Esophagus (tissue), 2 donors: ENCODE measurements around the gene CST11. TPM values are rescaled to one million over a fixed set of nuclear protein-coding genes. Genes with fewer than 3 reads are reported as not detected.

Experiments
- H3K27ac ChIP-seq, 2 donors: one replicate each; pipeline ENCODE4 v1.5.1; 2013; ENCODE audit warnings: low read depth in 2 of 2, mild to moderate bottlenecking in 2 of 2, inconsistent platforms in 1 of 2, low read length in 1 of 2, moderate library complexity in 1 of 2
- H3K27me3 ChIP-seq, 2 donors: one replicate each; pipeline ENCODE4 v1.6.1; 2013; ENCODE audit warnings: low read length in 2 of 2, control low read depth in 1 of 2, mild to moderate bottlenecking in 1 of 2; ENCODE audit not compliant: insufficient read depth in 2 of 2, control insufficient read depth in 1 of 2
- H3K36me3 ChIP-seq, 2 donors: one replicate each; pipeline ENCODE4 v1.6.1; 2013; ENCODE audit warnings: low read length in 1 of 2; ENCODE audit not compliant: control insufficient read depth in 2 of 2, insufficient read depth in 2 of 2
- H3K4me1 ChIP-seq, 2 donors: one replicate each; pipeline ENCODE4 v1.6.1; 2013; ENCODE audit warnings: low read length in 1 of 2; ENCODE audit not compliant: control insufficient read depth in 2 of 2, insufficient read depth in 2 of 2
- H3K4me3 ChIP-seq, 2 donors: one replicate each; pipeline ENCODE4 v1.5.1; 2013; ENCODE audit warnings: low read length in 2 of 2, mild to moderate bottlenecking in 2 of 2, low read depth in 1 of 2, moderate library complexity in 1 of 2
- H3K9me3 ChIP-seq, 2 donors: one replicate each; pipeline ENCODE4 v1.6.1; 2013; ENCODE audit warnings: mild to moderate bottlenecking in 2 of 2, low read depth in 1 of 2, low read length in 1 of 2, moderate library complexity in 1 of 2; ENCODE audit not compliant: control insufficient read depth in 2 of 2, insufficient read depth in 1 of 2
- WGBS, 2 donors: extraction: QIAGEN DNeasy Blood & Tissue Kit; methylation state at CpG; one replicate each; pipeline ENCODE4 v1.1.7; 2013; 5-methylcytosine and 5-hydroxymethylcytosine counted together
- polyA plus RNA-seq, 2 donors: library from polyadenylated mRNA; stranded (reverse); fragments of 200-250 nt; gene quantifications; one replicate each; pipeline ENCODE4 v1.2.3, GENCODE V29; 2013
- donor health status: healthy with polysubstance abuse.
- donor health status: Bipolar disorder and iron deficiency.

CST11 gene
- polyA plus RNA-seq, 2 donors = 0.12 to 0.26 TPM

DNA sequence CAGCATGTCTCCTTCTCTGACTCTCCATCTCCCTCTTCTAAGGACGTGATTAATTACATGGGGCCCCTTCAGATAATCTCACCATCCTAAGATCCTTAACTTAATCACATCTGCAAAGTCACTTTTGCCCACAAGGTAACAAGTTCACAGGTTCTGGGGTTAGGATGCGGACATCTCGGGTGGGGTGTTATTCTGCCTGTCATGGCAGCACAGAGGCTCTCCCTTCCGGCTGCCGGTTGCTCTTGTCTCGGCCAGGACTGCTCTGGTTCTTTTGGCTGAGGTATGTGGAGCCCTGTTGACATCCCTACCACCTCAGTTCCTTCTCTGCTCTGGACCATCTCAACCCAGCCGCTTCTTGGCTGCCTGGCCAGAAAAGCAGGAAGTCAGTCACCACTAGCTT lies 4.2 kb upstream of the CST11 start:
- Histone ChIP-seq H3K4me3 (no peak overlapping the region), H3K36me3 (no peaks in the 10 kb centered on the region), H3K27ac (no peak overlapping the region), H3K9me3 (no peaks in the 10 kb centered on the region), H3K27me3 (no peaks in the 10 kb centered on the region), H3K4me1 (peaks cover 0 to 2% of the 10 kb centered on the region in 2 donors)
- 87 to 88% methylated on average over 7 of the region's 7 CpGs for WGBS, 2 donors

DNA sequence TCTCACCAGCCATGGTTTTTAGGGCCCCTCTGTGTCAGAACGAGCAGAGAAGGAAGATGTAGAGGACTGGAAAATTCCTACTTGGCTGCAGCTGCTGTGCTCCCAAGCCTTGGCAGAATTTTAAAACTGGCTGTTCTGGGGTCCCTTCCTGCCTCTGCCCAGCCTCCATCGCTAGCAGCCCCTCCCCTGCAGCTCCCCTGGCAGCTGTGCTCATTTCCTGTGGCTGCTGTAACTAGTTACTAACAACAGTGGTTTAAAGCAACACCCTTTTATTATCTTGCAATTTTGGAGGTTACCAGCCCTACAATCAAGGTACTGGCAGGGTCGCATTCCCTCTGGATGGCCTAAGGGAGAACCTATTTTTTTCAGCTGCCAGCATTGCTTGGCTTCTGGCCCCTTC lies 3.7 kb upstream of the CST11 start:
- H3K9me3 ChIP-seq = no peaks in the 10 kb centered on the region
- no peaks in the 10 kb centered on the region for H3K36me3 ChIP-seq
- no peaks in the 10 kb centered on the region for H3K27me3 ChIP-seq
- no peak overlapping the region for H3K4me3 ChIP-seq
- H3K4me1 ChIP-seq = peaks cover 0 to 2% of the 10 kb centered on the region in 2 donors
- H3K27ac ChIP-seq = no peak overlapping the region
- 29 to 40% methylated on average over 3 of the region's 3 CpGs for WGBS, 2 donors

DNA sequence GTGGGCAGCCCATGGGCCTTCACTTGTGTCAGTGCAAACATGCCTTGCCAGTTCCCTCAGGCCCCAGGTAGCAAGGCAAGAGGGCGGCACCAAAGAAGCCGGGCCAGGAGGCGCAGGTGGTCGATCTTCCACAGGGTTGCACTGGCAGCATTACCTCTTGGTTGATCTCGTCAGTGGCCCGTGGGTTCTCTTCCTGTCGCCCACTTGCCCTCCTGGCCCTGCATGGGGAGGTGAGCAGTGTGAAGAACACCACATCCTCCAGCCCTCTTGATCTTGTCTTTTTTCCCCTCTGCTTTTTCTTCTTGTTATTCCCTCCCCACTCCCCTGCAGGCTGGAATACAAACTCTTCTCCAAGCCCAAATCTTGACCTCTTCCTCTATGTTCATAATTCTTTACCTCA lies 3.0 kb upstream of the CST11 start:
- Histone ChIP-seq H3K9me3 (peaks cover 0 to 2% of the 10 kb centered on the region in 2 donors), H3K36me3 (no peaks in the 10 kb centered on the region), H3K4me1 (peaks cover 0 to 2% of the 10 kb centered on the region in 2 donors), H3K4me3 (no peak overlapping the region), H3K27ac (no peak overlapping the region), H3K27me3 (no peaks in the 10 kb centered on the region)
- 86 to 90% methylated on average over 7 of the region's 7 CpGs for WGBS, 2 donors

- Histone ChIP-seq H3K4me1 (peaks cover 0 to 2% of the 10 kb centered on the region in 2 donors), H3K27me3 (no peaks in the 10 kb centered on the region), H3K9me3 (peaks cover 0 to 2% of the 10 kb centered on the region in 2 donors), H3K4me3 (no peak overlapping the region), H3K36me3 (no peaks in the 10 kb centered on the region), H3K27ac (no peak overlapping the region)
- 89 to 94% methylated on average over 1 of the region's 1 CpG for WGBS, 2 donors
Observed at GRCh38 chr20:23454816-23455215, 2.1 kb upstream of the CST11 start.

GRCh38 chr20:23453549-23454543 lies 1.2 kb upstream of the CST11 start:
- Histone ChIP-seq H3K27ac (no peak overlapping the region), H3K36me3 (no peaks in the 10 kb centered on the region), H3K27me3 (no peaks in the 10 kb centered on the region), H3K4me3 (no peak overlapping the region), H3K4me1 (peaks cover 0 to 4% of the 10 kb centered on the region in 2 donors), H3K9me3 (peaks cover 0 to 2% of the 10 kb centered on the region in 2 donors)
- 80 to 84% methylated on average over 15 of the region's 15 CpGs for WGBS, 2 donors

DNA sequence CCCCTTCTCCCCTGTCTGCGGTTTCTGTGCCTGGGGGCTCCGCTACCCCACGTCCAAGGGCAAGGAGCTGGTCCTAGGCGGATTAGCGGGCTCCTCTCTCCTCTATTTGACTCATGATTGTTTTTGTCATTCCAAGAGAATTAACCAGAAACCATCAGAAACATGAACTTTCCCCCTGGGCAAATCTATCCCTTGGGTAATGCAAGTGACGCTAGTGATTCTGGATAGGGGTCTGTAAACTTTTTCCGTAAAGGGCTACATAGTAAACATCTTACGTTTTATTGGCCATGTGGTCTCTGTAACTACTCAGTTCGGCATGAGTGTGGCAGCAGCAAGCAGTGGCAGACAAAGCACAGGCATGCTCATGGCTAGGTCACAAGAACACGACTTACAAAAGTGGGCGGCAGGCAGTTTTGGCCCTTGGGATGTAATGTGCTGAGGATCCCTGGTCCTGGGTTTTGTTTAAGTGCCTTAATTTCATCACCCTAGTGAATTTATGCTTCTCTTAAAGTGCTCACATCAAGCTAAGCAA lies 654 bp downstream of the CST11 start:
- no peaks in the 10 kb centered on the region for H3K36me3 ChIP-seq
- peaks cover 0 to 2% of the 10 kb centered on the region in 2 donors for H3K9me3 ChIP-seq
- no peaks in the 10 kb centered on the region for H3K27me3 ChIP-seq
- 75 to 80% methylated on average over 11 of the region's 11 CpGs for WGBS, 2 donors
- H3K27ac ChIP-seq = no peak overlapping the region
- peaks cover 0 to 4% of the 10 kb centered on the region in 2 donors for H3K4me1 ChIP-seq
- H3K4me3 ChIP-seq = no peak overlapping the region

DNA sequence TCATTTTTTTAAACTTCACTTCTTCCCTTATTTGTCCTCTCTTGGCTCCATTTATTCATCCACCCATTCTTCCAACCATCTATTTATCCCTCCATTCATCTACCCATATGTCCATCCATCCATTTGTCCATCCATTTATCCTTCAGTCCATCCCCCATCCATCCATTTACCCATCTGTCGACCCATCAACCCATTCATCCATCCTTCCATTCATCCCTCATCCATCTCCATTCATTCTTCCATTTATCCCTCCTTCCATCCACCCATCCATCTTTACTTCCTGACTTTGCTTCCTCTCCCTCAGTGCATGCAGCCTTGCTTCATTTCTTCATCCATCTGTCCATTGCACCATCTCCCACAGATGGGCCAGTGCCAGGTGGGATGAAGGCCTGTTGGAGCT lies 1.8 kb downstream of the CST11 start:
- WGBS, 2 donors = 84 to 87% methylated on average over 1 of the region's 1 CpG
- Histone ChIP-seq H3K4me1 (peaks cover 0 to 4% of the 10 kb centered on the region in 2 donors), H3K9me3 (peaks cover 0 to 2% of the 10 kb centered on the region in 2 donors), H3K27me3 (no peaks in the 10 kb centered on the region), H3K27ac (no peak overlapping the region), H3K4me3 (no peak overlapping the region), H3K36me3 (no peaks in the 10 kb centered on the region)

DNA sequence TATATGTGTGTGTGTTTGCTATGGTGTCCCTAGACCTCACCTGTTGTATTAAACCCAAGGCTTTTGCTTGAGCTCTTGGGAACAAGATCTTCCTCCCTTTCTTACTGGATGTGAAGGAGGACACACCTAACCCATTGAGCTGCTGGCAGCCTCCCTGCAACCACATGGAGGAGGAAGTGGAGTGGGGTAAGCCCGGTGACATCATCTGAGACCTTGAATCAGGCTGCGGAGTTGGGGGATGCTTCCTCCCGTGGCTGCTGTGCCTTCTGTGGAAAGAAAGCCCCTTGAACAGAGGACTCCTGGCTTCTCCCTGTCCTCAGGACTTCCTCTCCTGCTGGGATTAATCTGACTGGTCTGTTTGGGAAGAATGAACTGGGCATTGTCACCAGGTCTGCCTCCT lies 3.3 kb downstream of the CST11 start:
- H3K36me3 ChIP-seq = no peaks in the 10 kb centered on the region
- 50 to 56% methylated on average over 3 of the region's 3 CpGs for WGBS, 2 donors
- no peak overlapping the region for H3K27ac ChIP-seq

GRCh38 chr20:23448167-23448566 lies 4.5 kb downstream of the CST11 start:
- H3K27me3 ChIP-seq = no peaks in the 10 kb centered on the region
- WGBS, 2 donors = 87 to 94% methylated on average over 5 of the region's 5 CpGs
- no peaks in the 10 kb centered on the region for H3K36me3 ChIP-seq
- no peak overlapping the region for H3K4me3 ChIP-seq
- H3K9me3 ChIP-seq = peaks cover 0 to 2% of the 10 kb centered on the region in 2 donors
- peaks cover 0 to 1% of the 10 kb centered on the region in 2 donors for H3K4me1 ChIP-seq
- H3K27ac ChIP-seq = no peak overlapping the region

More for the DNA sequence above, 3.3 kb downstream of the CST11 start:
- Histone ChIP-seq H3K4me3 (no peak overlapping the region), H3K4me1 (peaks cover 0 to 4% of the 10 kb centered on the region in 2 donors), H3K27me3 (no peaks in the 10 kb centered on the region), H3K9me3 (peaks cover 0 to 2% of the 10 kb centered on the region in 2 donors)
